DOHH2 (cell line): Measurements from ENCODE around the gene AKNA.

Source experiments
- CTCF ChIP-seq: fragments of 200-600 bp; sonication (generic); IDR thresholded peaks from one replicate; pipeline ENCODE4 v1.5.1; 2014; ENCODE audit warnings: antibody characterized with exemption, mild to moderate bottlenecking, low read depth, low read length; ENCODE audit not compliant: poor library complexity, severe bottlenecking
- EZH2phosphoT487 ChIP-seq: fragments of 200-600 bp; sonication (generic); IDR thresholded peaks from 2 replicates; pipeline ENCODE4 v1.6.1; 2017; ENCODE audit warnings: borderline replicate concordance, mild to moderate bottlenecking, antibody characterized with exemption, low read length, moderate library complexity, mixed read lengths

GRCh38 chr9:114324492-114324891 lies 63.3 kb downstream of the AKNA start:
- TF ChIP-seq CTCF (no peak), EZH2phosphoT487 (no peak)
